Measurements from ENCODE around the gene ATF6B.

DNA sequence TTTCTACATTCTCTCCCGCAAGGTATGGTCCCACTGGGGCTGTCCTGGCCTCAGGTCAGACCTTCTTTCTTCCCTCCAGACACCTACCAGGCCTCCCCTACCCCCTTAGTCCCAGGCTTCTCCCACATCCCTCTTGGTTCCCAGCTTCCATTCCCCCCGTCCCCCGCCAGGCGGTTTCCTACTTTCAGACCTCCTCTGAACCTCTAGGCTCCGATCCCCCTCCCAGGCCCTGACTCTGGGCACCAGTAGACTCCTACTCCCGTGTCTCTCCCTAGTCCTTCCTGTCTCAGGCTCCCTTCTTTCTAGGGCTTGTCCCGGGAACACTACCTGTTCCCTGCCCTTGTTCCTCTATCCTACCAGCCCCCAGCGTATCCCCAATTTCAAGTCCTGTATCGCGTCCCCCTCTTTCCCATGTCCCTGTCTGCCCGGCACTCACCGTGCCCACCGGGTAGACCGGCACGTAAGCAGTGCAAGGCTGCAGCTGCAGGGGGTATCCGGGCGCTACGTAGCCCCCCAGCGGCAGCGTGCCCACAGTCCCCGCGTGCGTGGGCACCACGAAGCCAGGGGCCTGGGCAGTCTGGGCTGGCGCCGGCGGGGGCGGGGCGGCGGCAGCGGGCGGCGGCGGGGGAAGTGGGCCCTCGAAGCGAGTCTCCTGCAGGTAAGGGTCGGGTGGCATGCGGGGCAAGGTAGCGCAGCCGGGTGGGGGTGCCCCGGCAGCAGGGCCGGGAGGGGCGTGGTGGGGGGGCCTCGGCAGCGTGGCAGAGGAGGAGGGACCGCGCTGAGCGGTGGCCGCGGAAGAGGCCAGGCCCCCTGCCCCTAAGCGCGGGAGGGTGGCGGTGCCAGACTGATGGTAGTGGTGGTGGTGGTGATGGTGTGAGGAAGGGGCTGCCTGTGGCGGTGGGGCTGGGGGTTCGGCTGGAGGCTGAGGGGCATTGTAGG, 22.2 kb upstream of the ATF6B start:
- TF ChIP-seq POLR2A (IDR thresholded peaks at IDR 0.05; ENCODE audit: low read length) (no peak), GATA1 (IDR thresholded peaks at IDR 0.05; ENCODE audit: low read depth, low read length) (no peak)
